Chondrocyte (in vitro differentiated cells): ENCODE results near the gene NOCT. TPM values are rescaled to one million over a fixed set of nuclear protein-coding genes. Genes with fewer than 3 reads are reported as not detected.

Experiments
- DNase-seq: peaks from one replicate; pipeline ENCODE4 v3.0.0; 2021; ENCODE audit warnings: mixed read lengths, low spot score
- H3K27ac Mint-ChIP-seq: one replicate; pipeline ENCODE4 v1.8.0; 2021; ENCODE audit warnings: mild to moderate bottlenecking, moderate library complexity, mixed read lengths; ENCODE audit not compliant: unreplicated experiment
- H3K27me3 Mint-ChIP-seq: 2 replicates; pipeline ENCODE4 v1.8.0; 2021; ENCODE audit warnings: low read depth, mixed read lengths
- H3K36me3 Mint-ChIP-seq: 2 replicates; pipeline ENCODE4 v1.8.0; 2021; ENCODE audit warnings: low read depth, mixed read lengths
- H3K4me1 Mint-ChIP-seq: 2 replicates; pipeline ENCODE4 v1.8.0; 2021; ENCODE audit warnings: low read depth, mild to moderate bottlenecking, mixed read lengths
- H3K4me3 Mint-ChIP-seq: one replicate; pipeline ENCODE4 v1.8.0; 2021; ENCODE audit warnings: mild to moderate bottlenecking, moderate library complexity, mixed read lengths; ENCODE audit not compliant: unreplicated experiment
- H3K9me3 Mint-ChIP-seq: 2 replicates; pipeline ENCODE4 v1.8.0; 2021; ENCODE audit warnings: low read depth, mixed read lengths
- CTCF ChIP-seq: fragments of 200-600 bp; sonication (generic); IDR thresholded peaks from 2 replicates; pipeline ENCODE4 v1.5.0; 2021; ENCODE audit warnings: antibody characterized with exemption, mild to moderate bottlenecking, moderate library complexity
- total RNA-seq: library from RNA; stranded (reverse); gene quantifications from 3 replicates; pipeline ENCODE4 v1.2.1, GENCODE V29; 2021

The NOCT gene
- total RNA-seq, 1 donor from 2014 or later, result 31.6 TPM

- H3K36me3 Mint-ChIP-seq, result no peaks in the 10 kb centered on the region
- TF ChIP-seq CTCF, result no peak
- peaks cover 5% of the 10 kb centered on the region for H3K4me1 Mint-ChIP-seq
- DNase-seq, result no peak
- no peak overlapping the region for H3K4me3 Mint-ChIP-seq
- no peak overlapping the region for H3K27ac Mint-ChIP-seq
- H3K9me3 Mint-ChIP-seq, result no peaks in the 10 kb centered on the region
- H3K27me3 Mint-ChIP-seq, result no peaks in the 10 kb centered on the region
Observed at GRCh38 chr4:138976526-138976925, 39.1 kb upstream of the NOCT start.

- H3K27ac Mint-ChIP-seq, result no peak overlapping the region
- H3K4me3 Mint-ChIP-seq, result no peak overlapping the region
- peaks cover 5% of the 10 kb centered on the region for H3K4me1 Mint-ChIP-seq
- no peaks in the 10 kb centered on the region for H3K9me3 Mint-ChIP-seq
- DNase-seq, result no peak
- H3K27me3 Mint-ChIP-seq, result no peaks in the 10 kb centered on the region
- TF ChIP-seq CTCF, result no peak
- H3K36me3 Mint-ChIP-seq, result no peaks in the 10 kb centered on the region
Observed at GRCh38 chr4:138977524-138977923, 38.1 kb upstream of the NOCT start.

- H3K36me3 Mint-ChIP-seq, result no peaks in the 10 kb centered on the region
- DNase-seq, result no peak
- H3K4me3 Mint-ChIP-seq, result no peak overlapping the region
- H3K4me1 Mint-ChIP-seq, result peaks cover 5% of the 10 kb centered on the region
- no peaks in the 10 kb centered on the region for H3K9me3 Mint-ChIP-seq
- H3K27me3 Mint-ChIP-seq, result no peaks in the 10 kb centered on the region
- TF ChIP-seq CTCF, result no peak
- no peak overlapping the region for H3K27ac Mint-ChIP-seq
Observed at GRCh38 chr4:138978028-138978585, 37.5 kb upstream of the NOCT start.

- Mint-ChIP-seq H3K4me1 (peaks cover 5% of the 10 kb centered on the region), H3K27me3 (no peaks in the 10 kb centered on the region), H3K27ac (no peak overlapping the region), H3K9me3 (no peaks in the 10 kb centered on the region), H3K4me3 (no peak overlapping the region), H3K36me3 (no peaks in the 10 kb centered on the region)
- no peak for DNase-seq
- no peak for TF ChIP-seq CTCF
Observed at GRCh38 chr4:138978600-138978999, 37.0 kb upstream of the NOCT start.

- peaks cover 5% of the 10 kb centered on the region for H3K4me1 Mint-ChIP-seq
- H3K27ac Mint-ChIP-seq, result no peak overlapping the region
- no peak overlapping the region for H3K4me3 Mint-ChIP-seq
- no peak for DNase-seq
- TF ChIP-seq CTCF, result no peak
- H3K9me3 Mint-ChIP-seq, result no peaks in the 10 kb centered on the region
- H3K27me3 Mint-ChIP-seq, result no peaks in the 10 kb centered on the region
- H3K36me3 Mint-ChIP-seq, result no peaks in the 10 kb centered on the region
Observed at GRCh38 chr4:138979742-138980141, 35.8 kb upstream of the NOCT start.
